ENCODE data around the gene SUSD3. TPM values are rescaled to one million over a fixed set of nuclear protein-coding genes. Genes with fewer than 3 reads are reported as not detected.

Gene SUSD3
- total RNA-seq, 1 donor from 2014 or later, result 0.26 TPM

- TF ChIP-seq CTCF (IDR thresholded peaks at IDR 0.05; ENCODE audit: insufficient read depth, low read length, severe bottlenecking), result no peak
- no peaks in the 10 kb centered on the region for H3K27me3 ChIP-seq (ENCODE audit: control insufficient read depth, insufficient read depth, low read length)
- DNase-seq (ENCODE audit: low read depth) (no peak), FAIRE-seq (no peak)
- no peak overlapping the region for H3K4me3 ChIP-seq (ENCODE audit: low read depth, low read length)
- H3K36me3 ChIP-seq (ENCODE audit: control insufficient read depth, insufficient read depth, low read length), result no peaks in the 10 kb centered on the region
Observed at GRCh38 chr9:93077367-93077766, 18.9 kb downstream of the SUSD3 start.

GRCh38 chr9:93077811-93078210, 19.3 kb downstream of the SUSD3 start:
- no peaks in the 10 kb centered on the region for H3K27me3 ChIP-seq (ENCODE audit: control insufficient read depth, insufficient read depth, low read length)
- no peak for DNase-seq (ENCODE audit: low read depth)
- H3K36me3 ChIP-seq (ENCODE audit: control insufficient read depth, insufficient read depth, low read length), result no peaks in the 10 kb centered on the region
- H3K4me3 ChIP-seq (ENCODE audit: low read depth, low read length), result no peak overlapping the region
- no peak for FAIRE-seq
- no peak for TF ChIP-seq CTCF (IDR thresholded peaks at IDR 0.05; ENCODE audit: insufficient read depth, low read length, severe bottlenecking)

GRCh38 chr9:93079371-93079770, 20.9 kb downstream of the SUSD3 start:
- no peak overlapping the region for H3K4me3 ChIP-seq (ENCODE audit: low read depth, low read length)
- no peak for TF ChIP-seq CTCF (IDR thresholded peaks at IDR 0.05; ENCODE audit: insufficient read depth, low read length, severe bottlenecking)
- no peaks in the 10 kb centered on the region for H3K27me3 ChIP-seq (ENCODE audit: control insufficient read depth, insufficient read depth, low read length)
- no peaks in the 10 kb centered on the region for H3K36me3 ChIP-seq (ENCODE audit: control insufficient read depth, insufficient read depth, low read length)
- no peak for DNase-seq (ENCODE audit: low read depth)
- FAIRE-seq, result no peak

- DNase-seq (ENCODE audit: low read depth), result no peak
- no peak for FAIRE-seq
- Histone ChIP-seq H3K27me3 (ENCODE audit: control insufficient read depth, insufficient read depth, low read length) (no peaks in the 10 kb centered on the region), H3K4me3 (ENCODE audit: low read depth, low read length) (no peak overlapping the region), H3K36me3 (ENCODE audit: control insufficient read depth, insufficient read depth, low read length) (no peaks in the 10 kb centered on the region)
- TF ChIP-seq CTCF (IDR thresholded peaks at IDR 0.05; ENCODE audit: insufficient read depth, low read length, severe bottlenecking), result no peak
Observed at GRCh38 chr9:93080406-93080805, 21.9 kb downstream of the SUSD3 start.

GRCh38 chr9:93081081-93081529, 22.6 kb downstream of the SUSD3 start:
- Histone ChIP-seq H3K27me3 (ENCODE audit: control insufficient read depth, insufficient read depth, low read length) (no peaks in the 10 kb centered on the region), H3K36me3 (ENCODE audit: control insufficient read depth, insufficient read depth, low read length) (no peaks in the 10 kb centered on the region), H3K4me3 (ENCODE audit: low read depth, low read length) (no peak overlapping the region)
- FAIRE-seq, result no peak
- DNase-seq (ENCODE audit: low read depth), result no peak
- TF ChIP-seq CTCF (IDR thresholded peaks at IDR 0.05; ENCODE audit: insufficient read depth, low read length, severe bottlenecking), result no peak

DNA sequence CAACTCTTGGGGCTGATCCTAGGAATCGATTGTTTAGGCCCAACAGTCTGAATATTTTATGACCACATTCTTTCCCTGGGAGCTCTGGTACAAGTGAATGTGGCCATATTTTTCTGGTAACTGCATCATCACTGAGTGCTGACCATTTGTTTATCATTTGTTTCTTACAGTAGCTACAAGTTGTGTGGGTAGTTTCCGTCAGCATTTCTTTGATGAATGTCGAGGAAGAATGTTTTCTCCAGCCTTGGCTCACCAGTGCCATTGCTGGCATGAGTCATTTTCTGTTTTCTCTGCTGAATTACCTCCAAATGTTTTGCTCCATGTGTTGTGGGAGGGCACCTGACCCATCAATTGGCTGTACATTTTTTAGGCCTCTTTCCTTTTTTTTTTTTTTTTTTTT, 23.4 kb downstream of the SUSD3 start:
- TF ChIP-seq CTCF (IDR thresholded peaks at IDR 0.05; ENCODE audit: insufficient read depth, low read length, severe bottlenecking), result no peak
- no peak overlapping the region for H3K4me3 ChIP-seq (ENCODE audit: low read depth, low read length)
- no peaks in the 10 kb centered on the region for H3K27me3 ChIP-seq (ENCODE audit: control insufficient read depth, insufficient read depth, low read length)
- H3K36me3 ChIP-seq (ENCODE audit: control insufficient read depth, insufficient read depth, low read length), result no peaks in the 10 kb centered on the region
- DNase-seq (ENCODE audit: low read depth), result no peak
- no peak for FAIRE-seq
